Neuronal stem cell (in vitro differentiated cells): Measurements from ENCODE around the gene NPTX1.
A peak's percentile ranks its signal among the peaks of the same experiment; 100 is the strongest.

Experiments
- DNase-seq: peaks from one replicate; pipeline ENCODE4 v3.0.0-alpha.2; 2013; ENCODE audit warnings: low spot score
- H2AFZ ChIP-seq: one replicate; pipeline ENCODE4 v1.6.1; 2013; ENCODE audit warnings: mild to moderate bottlenecking, low read length, inconsistent platforms
- H2AK5ac ChIP-seq: 2 replicates; pipeline ENCODE4 v1.6.1; 2013; ENCODE audit warnings: low read depth, mild to moderate bottlenecking, inconsistent platforms, low read length, moderate library complexity, mixed read lengths
- H2BK120ac ChIP-seq: 2 replicates; pipeline ENCODE4 v1.6.1; 2013; ENCODE audit warnings: low read depth, mild to moderate bottlenecking, inconsistent platforms, low read length, moderate library complexity, mixed read lengths
- H2BK12ac ChIP-seq: one replicate; pipeline ENCODE4 v1.6.1; 2013; ENCODE audit warnings: low read length, inconsistent platforms
- H2BK15ac ChIP-seq: 2 replicates; pipeline ENCODE4 v1.6.1; 2013; ENCODE audit warnings: mild to moderate bottlenecking, low read length, inconsistent platforms, mixed read lengths
- H2BK5ac ChIP-seq: one replicate; pipeline ENCODE4 v1.6.1; 2013; ENCODE audit warnings: inconsistent platforms, mild to moderate bottlenecking, low read length, moderate library complexity
- H3K14ac ChIP-seq: one replicate; pipeline ENCODE4 v1.6.1; 2013; ENCODE audit warnings: low read length, inconsistent platforms
- H3K18ac ChIP-seq: 2 replicates; pipeline ENCODE4 v1.6.1; 2013; ENCODE audit warnings: low read length, inconsistent platforms
- H3K23ac ChIP-seq: 2 replicates; pipeline ENCODE4 v1.6.1; 2013; ENCODE audit warnings: low read depth, mild to moderate bottlenecking, mixed read lengths, low read length, inconsistent platforms; ENCODE audit not compliant: poor library complexity
- H3K27ac ChIP-seq: replicated peaks from 3 replicates; pipeline ENCODE4 v1.5.1; 2013; ENCODE audit warnings: low read length, inconsistent platforms
- H3K27me3 ChIP-seq, 3 experiments: 2 replicates each; pipeline ENCODE4 v1.6.1; 2013; ENCODE audit warnings: low read length in 3 of 3, mild to moderate bottlenecking in 2 of 3, inconsistent platforms in 1 of 3, low read depth in 1 of 3, mixed read lengths in 1 of 3, moderate library complexity in 1 of 3; ENCODE audit not compliant: control insufficient read depth in 3 of 3, insufficient read depth in 3 of 3
- H3K36me3 ChIP-seq, 2 donors: replicated peaks in 1 of 2; 2 replicates each; pipeline ENCODE4 v1.6.1; 2013; ENCODE audit warnings: low read length in 2 of 2; ENCODE audit not compliant: control insufficient read depth in 2 of 2, insufficient read depth in 2 of 2
- H3K4ac ChIP-seq: 2 replicates; pipeline ENCODE4 v1.6.1; 2013; ENCODE audit warnings: inconsistent platforms, mild to moderate bottlenecking, low read length, moderate library complexity
- H3K4me1 ChIP-seq, 2 donors: 1 replicate in 1 of 2; 2 replicates in 1 of 2; pipeline ENCODE4 v1.6.1; 2013; ENCODE audit warnings: low read length in 2 of 2, low read depth in 1 of 2; ENCODE audit not compliant: control insufficient read depth in 2 of 2, insufficient read depth in 1 of 2
- H3K4me2 ChIP-seq: one replicate; pipeline ENCODE4 v1.6.1; 2013; ENCODE audit warnings: mild to moderate bottlenecking, low read length, inconsistent platforms; ENCODE audit not compliant: insufficient read depth, poor library complexity, severe bottlenecking
- H3K4me3 ChIP-seq, 2 donors: 2 replicates each; pipeline ENCODE4 v1.5.1; 2013; ENCODE audit warnings: low read length in 2 of 2, mild to moderate bottlenecking in 2 of 2, inconsistent platforms in 1 of 2, moderate library complexity in 1 of 2
- H3K79me1 ChIP-seq: one replicate; pipeline ENCODE4 v1.6.1; 2013; ENCODE audit warnings: low read depth, mild to moderate bottlenecking, inconsistent platforms, low read length, moderate library complexity
- H3K9ac ChIP-seq: one replicate; pipeline ENCODE4 v1.6.1; 2013; ENCODE audit warnings: mild to moderate bottlenecking, low read depth, low read length, inconsistent platforms; ENCODE audit not compliant: poor library complexity
- H3K9me3 ChIP-seq, 2 donors: replicated peaks in 1 of 2; 2 replicates each; pipeline versions ENCODE3 to v1.6.1; 2013; ENCODE audit warnings: low read length in 2 of 2, mild to moderate bottlenecking in 2 of 2, inconsistent platforms in 1 of 2, low read depth in 1 of 2, mixed read lengths in 1 of 2, moderate library complexity in 1 of 2; ENCODE audit not compliant: control insufficient read depth in 2 of 2, insufficient read depth in 1 of 2
- H4K8ac ChIP-seq: one replicate; pipeline ENCODE4 v1.6.1; 2013; ENCODE audit warnings: low read depth, mild to moderate bottlenecking, inconsistent platforms, low read length, moderate library complexity
- H4K91ac ChIP-seq: one replicate; pipeline ENCODE4 v1.6.1; 2013; ENCODE audit warnings: low read length, low read depth, mild to moderate bottlenecking, inconsistent platforms; ENCODE audit not compliant: poor library complexity
- WGBS, 2 donors: extraction: QIAGEN DNeasy Blood & Tissue Kit; methylation state at CpG; one replicate each; pipeline ENCODE4 v1.1.7; 2013; ENCODE audit warnings: missing lambda C conversion rate in 2 of 2, mixed read lengths in 1 of 2; ENCODE audit not compliant: insufficient read length in 2 of 2, insufficient replicate concordance in 1 of 2; ENCODE audit errors: extremely low coverage in 2 of 2; 5-methylcytosine and 5-hydroxymethylcytosine counted together

Gene NPTX1

GRCh38 chr17:80453126-80453997 lies 23.0 kb downstream of the NPTX1 start:
- H2AFZ ChIP-seq: no peak overlapping the region
- no peaks in the 10 kb centered on the region for H3K9me3 ChIP-seq
- no CpG with 5 or more reads among the region's 19 CpGs for WGBS, 2 donors
- H3K4ac ChIP-seq: no peak overlapping the region
- peaks cover 11% of the 10 kb centered on the region in 2 donors for H3K4me1 ChIP-seq
- no peaks in the 10 kb centered on the region for H3K79me1 ChIP-seq
- H3K4me3 ChIP-seq: peak overlapping the region; percentile 83 to 96
- H3K18ac ChIP-seq: no peak overlapping the region
- H2BK12ac ChIP-seq: no peak overlapping the region
- H3K27me3 ChIP-seq: peaks cover 0 to 22% (median 0%) of the 10 kb centered on the region in 3 experiments
- no peak overlapping the region for H2AK5ac ChIP-seq
- no peak overlapping the region for H4K91ac ChIP-seq
- no peak overlapping the region for H3K14ac ChIP-seq
- H3K23ac ChIP-seq: no peak overlapping the region
- H3K36me3 ChIP-seq: no peaks in the 10 kb centered on the region
- H2BK5ac ChIP-seq: no peak overlapping the region
- peak overlapping the region; percentile 13 for H3K9ac ChIP-seq
- no peak for DNase-seq
- no peak overlapping the region for H2BK120ac ChIP-seq
- no peak overlapping the region for H3K4me2 ChIP-seq
- no peak overlapping the region for H3K27ac ChIP-seq
- no peak overlapping the region for H2BK15ac ChIP-seq
- H4K8ac ChIP-seq: peak overlapping the region; percentile 68

GRCh38 chr17:80452173-80452915 lies 24.1 kb downstream of the NPTX1 start:
- peak overlapping the region; percentile 15 for H3K9ac ChIP-seq
- no peak overlapping the region for H2AFZ ChIP-seq
- peaks cover 11% of the 10 kb centered on the region in 2 donors for H3K4me1 ChIP-seq
- WGBS, 2 donors: no CpG with 5 or more reads among the region's 14 CpGs
- no peak overlapping the region for H4K91ac ChIP-seq
- H3K4ac ChIP-seq: no peak overlapping the region
- H4K8ac ChIP-seq: no peak overlapping the region
- no peaks in the 10 kb centered on the region for H3K36me3 ChIP-seq
- no peak overlapping the region for H2BK120ac ChIP-seq
- no peak overlapping the region for H2AK5ac ChIP-seq
- no peak overlapping the region for H2BK12ac ChIP-seq
- H3K4me2 ChIP-seq: no peak overlapping the region
- H3K23ac ChIP-seq: peak overlapping the region; percentile 43
- no peak overlapping the region for H3K27ac ChIP-seq
- peaks cover 0 to 21% (median 0%) of the 10 kb centered on the region in 3 experiments for H3K27me3 ChIP-seq
- no peak overlapping the region for H2BK15ac ChIP-seq
- H3K14ac ChIP-seq: no peak overlapping the region
- no peaks in the 10 kb centered on the region for H3K9me3 ChIP-seq
- H3K79me1 ChIP-seq: no peaks in the 10 kb centered on the region
- H3K4me3 ChIP-seq: no peak overlapping the region
- H2BK5ac ChIP-seq: no peak overlapping the region
- no peak for DNase-seq
- no peak overlapping the region for H3K18ac ChIP-seq

- H3K79me1 ChIP-seq: no peaks in the 10 kb centered on the region
- H3K36me3 ChIP-seq: no peaks in the 10 kb centered on the region
- H3K23ac ChIP-seq: no peak overlapping the region
- H2AFZ ChIP-seq: no peak overlapping the region
- no peak overlapping the region for H3K9ac ChIP-seq
- peaks cover 8 to 11% of the 10 kb centered on the region in 2 donors for H3K4me1 ChIP-seq
- H3K4ac ChIP-seq: no peak overlapping the region
- WGBS, 2 donors: no CpG with 5 or more reads among the region's 9 CpGs
- H3K4me2 ChIP-seq: no peak overlapping the region
- H3K14ac ChIP-seq: no peak overlapping the region
- H4K8ac ChIP-seq: peak overlapping the region; percentile 77
- H2BK120ac ChIP-seq: no peak overlapping the region
- H3K27ac ChIP-seq: no peak overlapping the region
- no peak overlapping the region for H2BK5ac ChIP-seq
- no peak overlapping the region for H2BK15ac ChIP-seq
- no peak overlapping the region for H3K4me3 ChIP-seq
- H3K9me3 ChIP-seq: no peaks in the 10 kb centered on the region
- DNase-seq: no peak
- H3K27me3 ChIP-seq: peaks cover 0 to 19% (median 0%) of the 10 kb centered on the region in 3 experiments
- H3K18ac ChIP-seq: no peak overlapping the region
- no peak overlapping the region for H2AK5ac ChIP-seq
- no peak overlapping the region for H4K91ac ChIP-seq
- no peak overlapping the region for H2BK12ac ChIP-seq
These were observed 25.2 kb downstream of the NPTX1 start for GRCh38 chr17:80451104-80451775.
